Tibial nerve (tissue), 4 donors: Measurements from ENCODE around the gene ZGPAT. TPM values are rescaled to one million over a fixed set of nuclear protein-coding genes. Genes with fewer than 3 reads are reported as not detected.
"Not testable (repeated sequence)": the region's sequence is repeated elsewhere in the genome, so short reads cannot be mapped to it uniquely, and the experiment has no call there.

Experiments
- DNase-seq, 2 donors: peaks; one replicate each; pipeline ENCODE4 v3.0.0-alpha.2; 2019; ENCODE audit warnings: low spot score in 2 of 2
- H3K27ac ChIP-seq, 4 donors: fragments of 200-600 bp; sonication (generic) in 3 of 4; one replicate each; pipeline ENCODE4 v1.5.1; 2017 to 2019; ENCODE audit warnings: mild to moderate bottlenecking in 1 of 4
- H3K27me3 ChIP-seq, 2 donors: fragments of 200-600 bp; sonication (generic) in 1 of 2; one replicate each; pipeline versions ENCODE4 v1.5.1 to v1.6.0; 2017 to 2019
- H3K36me3 ChIP-seq, 3 donors: fragments of 200-600 bp; sonication (generic); one replicate each; pipeline ENCODE4 v1.5.1; 2018 to 2019
- H3K4me1 ChIP-seq, 4 donors: fragments of 200-600 bp; sonication (generic) in 3 of 4; one replicate each; pipeline ENCODE4 v1.5.1; 2017 to 2019
- H3K4me3 ChIP-seq, 4 donors: fragments of 200-600 bp; sonication (generic) in 3 of 4; one replicate each; pipeline ENCODE4 v1.5.1; 2017 to 2019; ENCODE audit warnings: mild to moderate bottlenecking in 1 of 4, moderate library complexity in 1 of 4
- H3K9me3 ChIP-seq, 4 donors: fragments of 200-600 bp; sonication (generic) in 3 of 4; one replicate each; pipeline ENCODE4 v1.5.1; 2017 to 2019
- EP300 ChIP-seq, 2 donors: sonication (generic); formaldehyde crosslinking; IDR thresholded peaks; one replicate each; pipeline ENCODE4 v1.6.1; 2017; ENCODE audit warnings: antibody characterized with exemption in 2 of 2, mild to moderate bottlenecking in 1 of 2
- POLR2A ChIP-seq, 2 donors: fragments of 450-650 bp; IDR thresholded peaks; one replicate each; pipeline ENCODE4 v1.6.1; 2017; ENCODE audit warnings: antibody characterized with exemption in 2 of 2, mild to moderate bottlenecking in 2 of 2, moderate library complexity in 2 of 2
- WGBS, 2 donors: methylation state at CpG; one replicate each; pipeline ENCODE4 v1.1.5; 2018; 5-methylcytosine and 5-hydroxymethylcytosine counted together
- total RNA-seq, 4 donors: library from RNA; depleted of rRNA; stranded (reverse); fragments of >200 nt; gene quantifications; one replicate each; pipeline ENCODE4 v1.1.0, GENCODE V29; 2016
- TF ChIP-seq, protein P1 (sequence below), 5 experiments: fragments of 200-600 bp in 3 of 5; fragments of 450-650 bp in 2 of 5; sonication (generic) in 3 of 5; IDR thresholded peaks; one replicate each; pipeline ENCODE4 v1.5.1; 2016 to 2019; ENCODE audit warnings: antibody characterized with exemption in 5 of 5, mild to moderate bottlenecking in 3 of 5, moderate library complexity in 2 of 5

The ZGPAT gene
- total RNA-seq: 10 to 100 TPM; 27.5 to 70.8 (median 40.9) TPM

DNA sequence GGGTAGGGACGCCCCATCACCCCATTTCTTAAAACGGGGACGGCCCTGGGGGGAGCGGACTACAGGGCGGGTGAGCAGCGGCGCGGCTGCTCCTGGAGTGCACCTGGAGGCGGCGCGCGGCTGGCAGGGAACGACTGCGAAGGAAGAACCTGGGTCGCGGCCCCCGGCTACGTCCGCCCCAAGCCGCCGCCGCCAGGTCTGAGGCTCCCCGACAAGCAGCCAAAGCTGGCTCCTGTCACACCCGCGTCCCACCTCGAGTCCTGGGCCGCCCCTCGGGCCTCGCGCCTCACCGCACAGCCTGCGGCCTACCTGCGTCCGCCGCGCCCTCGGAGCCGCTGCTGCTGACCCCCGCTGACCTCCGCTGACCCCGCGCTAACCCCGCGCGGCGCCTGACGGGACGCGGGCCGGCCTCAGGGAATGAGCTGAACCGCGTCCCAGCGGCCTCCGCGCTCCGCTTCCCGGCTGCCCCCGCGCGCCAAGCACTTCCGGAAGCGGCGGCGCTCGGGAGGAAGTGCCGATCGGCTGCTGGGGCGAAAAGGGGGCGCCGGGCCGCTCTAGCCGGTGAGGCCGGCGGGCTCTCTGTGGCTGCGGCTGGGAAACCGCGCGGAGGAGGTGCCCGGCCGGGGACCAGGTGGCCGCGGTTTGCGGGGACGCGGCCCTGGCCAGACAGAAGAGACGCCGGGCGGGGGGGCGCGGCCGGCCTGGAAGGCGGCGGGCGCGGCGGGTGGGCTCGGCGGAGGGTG is at the start of gene ZGPAT, which contains the start of gene ARFRP1:
Gene ZGPAT (plus strand): TSS at position 482 of the 743 bp plus-strand sequence. CDS start 542 bp downstream, outside the sequence.
Gene ARFRP1 (minus strand): TSS at position 419 of the 743 bp plus-strand sequence. CDS start 885 bp downstream, outside the sequence.
- DNase-seq: peak; percentile 79 to 85
- 0 to 1% methylated on average over 1 to 50 of the region's 98 CpGs for WGBS, 2 donors
- Histone ChIP-seq H3K27ac (peak within 1 kb of the TSS; percentile 51 to 88 (median 86)), H3K36me3 (peaks cover 0 to 79% (median 5%) of the 10 kb centered on the region in 3 donors), H3K27me3 (no peaks in the 10 kb centered on the region), H3K9me3 (peaks cover 0 to 6% (median 0%) of the 10 kb centered on the region in 4 donors), H3K4me3 (peak within 1 kb of the TSS; percentile 71 to 96 (median 82)), H3K4me1 (peaks cover 0 to 39% (median 26%) of the 10 kb centered on the region in 4 donors)
- peak; percentile 32 to 90 for TF ChIP-seq EP300 (IDR thresholded peaks at IDR 0.05)
- TF ChIP-seq POLR2A (IDR thresholded peaks at IDR 0.05): peak; percentile 0 to 54
- TF ChIP-seq, protein P1, sequence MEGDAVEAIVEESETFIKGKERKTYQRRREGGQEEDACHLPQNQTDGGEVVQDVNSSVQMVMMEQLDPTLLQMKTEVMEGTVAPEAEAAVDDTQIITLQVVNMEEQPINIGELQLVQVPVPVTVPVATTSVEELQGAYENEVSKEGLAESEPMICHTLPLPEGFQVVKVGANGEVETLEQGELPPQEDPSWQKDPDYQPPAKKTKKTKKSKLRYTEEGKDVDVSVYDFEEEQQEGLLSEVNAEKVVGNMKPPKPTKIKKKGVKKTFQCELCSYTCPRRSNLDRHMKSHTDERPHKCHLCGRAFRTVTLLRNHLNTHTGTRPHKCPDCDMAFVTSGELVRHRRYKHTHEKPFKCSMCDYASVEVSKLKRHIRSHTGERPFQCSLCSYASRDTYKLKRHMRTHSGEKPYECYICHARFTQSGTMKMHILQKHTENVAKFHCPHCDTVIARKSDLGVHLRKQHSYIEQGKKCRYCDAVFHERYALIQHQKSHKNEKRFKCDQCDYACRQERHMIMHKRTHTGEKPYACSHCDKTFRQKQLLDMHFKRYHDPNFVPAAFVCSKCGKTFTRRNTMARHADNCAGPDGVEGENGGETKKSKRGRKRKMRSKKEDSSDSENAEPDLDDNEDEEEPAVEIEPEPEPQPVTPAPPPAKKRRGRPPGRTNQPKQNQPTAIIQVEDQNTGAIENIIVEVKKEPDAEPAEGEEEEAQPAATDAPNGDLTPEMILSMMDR (IDR thresholded peaks at IDR 0.05): peak in 2 of 5 experiments; percentile 20 to 44

DNA sequence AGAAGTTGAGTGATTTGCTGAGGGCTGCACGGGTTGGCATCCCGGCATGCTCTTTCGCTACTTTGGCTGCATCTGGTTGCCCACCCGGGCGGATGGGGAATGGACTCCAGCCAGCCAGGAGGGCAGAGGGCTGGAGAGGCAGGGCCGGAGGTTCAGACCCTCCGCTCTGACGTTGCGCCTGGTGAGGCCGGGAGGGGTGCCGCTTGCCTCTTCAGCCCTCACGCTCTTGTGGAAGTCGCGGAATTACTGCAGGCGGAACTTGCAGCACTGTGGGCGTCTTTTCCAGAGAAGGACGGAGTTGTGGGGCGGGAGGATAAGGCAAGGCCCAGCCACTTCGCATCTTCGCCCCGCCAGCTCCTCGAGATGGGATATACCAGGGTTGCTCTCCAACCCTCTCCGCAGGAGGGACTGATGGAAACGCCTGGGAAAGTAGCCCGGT is 49.1 kb upstream of the ZGPAT start:
- no peak for DNase-seq
- peak overlapping the region; percentile 56 to 75 (median 66) for H3K4me3 ChIP-seq
- peaks cover 0 to 36% (median 17%) of the 10 kb centered on the region in 4 donors for H3K4me1 ChIP-seq
- H3K27ac ChIP-seq: peak overlapping the region in 3 of 4 donors; percentile 82 to 91 (median 91)
- H3K9me3 ChIP-seq: no peaks in the 10 kb centered on the region
- no peaks in the 10 kb centered on the region for H3K27me3 ChIP-seq
- 0 to 2% methylated on average over 24 to 25 of the region's 25 CpGs for WGBS, 2 donors
- TF ChIP-seq EP300 (IDR thresholded peaks at IDR 0.05) (no peak), POLR2A (IDR thresholded peaks at IDR 0.05) (no peak)
- TF ChIP-seq, protein P1 (IDR thresholded peaks at IDR 0.05): no peak
- peaks cover 0 to 32% (median 4%) of the 10 kb centered on the region in 3 donors for H3K36me3 ChIP-seq

- H3K4me1 ChIP-seq: peaks cover 0 to 30% (median 16%) of the 10 kb centered on the region in 4 donors
- H3K4me3 ChIP-seq: peak overlapping the region; percentile 56 to 75 (median 66)
- 59 to 61% methylated on average over 11 to 13 of the region's 13 CpGs for WGBS, 2 donors
- TF ChIP-seq EP300 (IDR thresholded peaks at IDR 0.05) (no peak), POLR2A (IDR thresholded peaks at IDR 0.05) (no peak)
- TF ChIP-seq, protein P1 (IDR thresholded peaks at IDR 0.05): no peak
- peaks cover 0 to 39% (median 4%) of the 10 kb centered on the region in 3 donors for H3K36me3 ChIP-seq
- peak overlapping the region in 3 of 4 donors; percentile 82 to 91 (median 91) for H3K27ac ChIP-seq
- H3K27me3 ChIP-seq: no peaks in the 10 kb centered on the region
- no peaks in the 10 kb centered on the region for H3K9me3 ChIP-seq
- no peak for DNase-seq
Measured at GRCh38 chr20:63659370-63659769, 48.5 kb upstream of the ZGPAT start.

DNA sequence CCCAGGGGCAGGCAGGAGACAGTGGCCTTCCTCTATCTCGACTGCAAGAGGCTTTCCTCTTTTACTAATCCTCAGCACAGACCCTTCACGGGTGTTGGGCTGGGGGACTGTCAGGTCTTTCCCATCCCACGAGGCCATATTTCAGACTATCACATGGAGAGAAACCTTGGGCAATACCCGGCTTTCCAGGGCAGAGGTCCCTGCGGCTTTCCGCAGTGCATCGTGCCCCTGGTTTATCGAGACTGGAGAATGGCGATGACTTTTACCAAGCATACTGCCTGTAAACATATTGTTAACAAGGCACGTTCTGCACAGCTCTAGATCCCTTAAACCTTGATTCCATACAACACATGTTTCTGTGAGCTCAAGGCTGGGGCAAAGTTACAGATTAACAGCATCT is 47.7 kb upstream of the ZGPAT start:
- not testable (repeated sequence) for H3K27me3 ChIP-seq, H3K27ac ChIP-seq, H3K9me3 ChIP-seq, H3K4me3 ChIP-seq, DNase-seq
- 87 to 90% methylated on average over 10 of the region's 10 CpGs for WGBS, 2 donors
- Histone ChIP-seq H3K4me1 (peaks cover 0 to 30% (median 16%) of the 10 kb centered on the region in 4 donors), H3K36me3 (peaks cover 0 to 45% (median 4%) of the 10 kb centered on the region in 3 donors)

DNA sequence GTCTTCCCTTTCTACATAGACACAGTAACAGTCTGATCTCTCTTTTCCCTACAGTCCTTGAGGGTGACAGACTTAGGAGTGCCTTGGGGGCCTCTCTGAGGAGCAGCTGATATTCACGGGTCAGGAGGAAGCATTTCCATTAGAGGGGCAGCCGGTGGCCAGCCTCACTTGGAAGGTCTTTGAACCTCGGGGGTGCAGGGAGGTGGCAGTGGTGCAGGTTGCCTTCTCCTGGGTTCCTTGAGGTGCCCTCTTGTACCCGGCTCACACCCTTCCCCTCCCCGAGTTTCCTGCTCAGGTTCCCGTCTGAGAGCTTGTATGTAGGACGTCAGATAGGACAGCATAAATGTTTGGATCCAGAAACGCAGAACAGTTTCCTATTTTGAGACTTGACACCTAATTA is 47.2 kb upstream of the ZGPAT start:
- 81 to 86% methylated on average over 8 of the region's 8 CpGs for WGBS, 2 donors
- peaks cover 0 to 50% (median 4%) of the 10 kb centered on the region in 3 donors for H3K36me3 ChIP-seq

More for the DNA sequence above, 47.2 kb upstream of the ZGPAT start:
- peaks cover 0 to 30% (median 16%) of the 10 kb centered on the region in 4 donors for H3K4me1 ChIP-seq
- H3K27me3 ChIP-seq: no peaks in the 10 kb centered on the region
- H3K27ac ChIP-seq: no peak overlapping the region
- no peaks in the 10 kb centered on the region for H3K9me3 ChIP-seq
- TF ChIP-seq POLR2A (IDR thresholded peaks at IDR 0.05): no peak
- no peak for TF ChIP-seq EP300 (IDR thresholded peaks at IDR 0.05)
- TF ChIP-seq, protein P1 (IDR thresholded peaks at IDR 0.05): no peak
- no peak overlapping the region for H3K4me3 ChIP-seq
- no peak for DNase-seq
